Skin epidermis (tissue), 12 donors: ENCODE measurements around the gene ZNF180.
"Not testable (repeated sequence)": the region's sequence is repeated elsewhere in the genome, so short reads cannot be mapped to it uniquely, and the experiment has no call there.

Source experiments
- H3K27ac ChIP-seq, 21 experiments: fragments of 200-600 bp; sonication (generic) in 11 of 21; one replicate each; pipeline ENCODE4 v1.5.0; 2020; ENCODE audit warnings: mild to moderate bottlenecking in 3 of 21, inconsistent platforms in 2 of 21, moderate library complexity in 2 of 21
- H3K4me3 ChIP-seq, 7 experiments: fragments of 200-600 bp; sonication (generic) in 2 of 7; one replicate each; pipeline ENCODE4 v1.5.0; 2020; ENCODE audit warnings: inconsistent platforms in 2 of 7, mild to moderate bottlenecking in 2 of 7, moderate library complexity in 1 of 7

ZNF180 gene

DNA sequence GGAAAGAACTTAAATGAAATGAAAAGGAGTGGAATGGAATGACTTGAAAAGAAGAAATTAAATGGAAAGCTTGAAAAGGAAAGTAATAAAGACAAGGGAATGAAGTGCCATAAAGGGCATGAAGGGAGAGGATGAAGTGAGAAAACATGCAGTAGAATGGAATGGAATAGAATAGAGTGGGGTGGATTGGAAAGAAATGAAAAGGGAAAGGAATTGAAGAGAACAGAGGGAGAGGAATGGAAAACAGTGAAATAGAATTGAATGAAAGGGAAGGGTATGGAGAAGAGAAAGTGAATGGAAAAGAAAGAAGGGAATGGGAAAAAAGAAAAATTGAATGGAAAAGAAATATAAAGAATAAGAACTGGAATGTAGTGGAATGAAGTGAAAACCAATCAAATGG, 9.2 kb upstream of the ZNF180 start:
- Histone ChIP-seq H3K27ac (no peak overlapping the region), H3K4me3 (no peak overlapping the region)

- Histone ChIP-seq H3K4me3 (peak overlapping the region; percentile 58 to 92 (median 79)), H3K27ac (peak overlapping the region in 10 of 21 experiments; percentile 83 to 95 (median 90))
Measured at GRCh38 chr19:44499559-44499958, 763 bp downstream of the ZNF180 start.

DNA sequence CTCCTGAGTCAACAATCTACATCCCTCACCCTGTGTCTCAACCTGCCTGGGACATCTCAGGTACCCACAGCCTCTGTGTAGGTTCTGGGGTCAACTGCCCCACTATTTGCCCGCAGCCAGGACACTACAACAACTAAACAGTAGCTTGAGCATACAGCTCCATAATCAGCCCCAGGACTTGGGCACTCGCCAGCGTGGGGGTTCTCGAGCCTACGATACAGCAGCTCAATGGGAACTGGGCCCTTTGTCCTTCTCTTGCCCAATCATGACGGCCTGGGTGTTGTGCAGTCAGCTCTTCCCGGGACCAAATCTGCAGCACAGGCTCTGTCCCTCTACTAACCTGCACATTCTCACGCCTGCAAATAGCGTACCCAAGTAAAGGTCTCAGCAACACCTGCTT, 1.3 kb downstream of the ZNF180 start:
- H3K4me3 ChIP-seq: peak overlapping the region in 2 of 7 experiments; percentile 66 to 77
- H3K27ac ChIP-seq: no peak overlapping the region

- no peak overlapping the region for H3K4me3 ChIP-seq
- H3K27ac ChIP-seq: no peak overlapping the region
Measured at GRCh38 chr19:44496711-44497110, 3.6 kb downstream of the ZNF180 start.

DNA sequence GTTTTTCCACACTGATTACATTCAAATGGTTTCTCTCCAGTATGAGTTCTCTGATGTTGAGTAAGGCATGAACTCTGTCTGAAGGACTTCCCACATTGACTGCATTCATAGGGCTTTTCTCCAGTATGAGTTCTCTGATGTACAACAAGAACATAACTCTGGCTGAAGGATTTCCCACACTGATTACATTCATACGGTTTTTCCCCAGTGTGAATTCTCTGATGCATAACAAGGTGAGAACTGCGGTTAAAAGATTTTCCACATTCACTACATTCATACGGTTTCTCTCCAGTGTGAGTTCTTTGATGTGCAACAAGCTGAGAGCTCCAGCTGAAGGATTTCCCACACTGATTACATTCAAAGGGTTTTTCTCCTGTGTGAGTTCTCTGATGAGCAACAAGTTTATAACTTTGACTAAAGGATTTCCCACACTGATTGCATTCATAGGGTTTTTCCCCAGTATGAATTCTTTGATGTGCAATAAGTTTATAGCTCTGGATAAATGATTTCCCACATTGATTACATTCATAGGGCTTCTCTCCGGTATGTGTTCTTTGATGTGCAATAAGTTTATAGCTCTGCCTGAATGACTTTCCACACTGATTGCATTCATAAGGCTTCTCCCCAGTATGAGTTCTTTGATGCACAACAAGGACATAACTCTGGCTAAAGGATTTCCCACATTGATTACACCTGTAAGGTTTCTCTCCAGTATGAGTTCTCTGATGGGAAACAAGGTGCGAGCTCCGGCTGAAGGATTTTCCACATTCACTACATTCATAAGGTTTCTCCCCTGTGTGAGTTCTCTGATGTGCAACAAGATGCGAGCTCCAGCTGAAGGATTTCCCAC, 23.5 kb downstream of the ZNF180 start:
- Histone ChIP-seq H3K27ac (no peak overlapping the region), H3K4me3 (no peak overlapping the region)

DNA sequence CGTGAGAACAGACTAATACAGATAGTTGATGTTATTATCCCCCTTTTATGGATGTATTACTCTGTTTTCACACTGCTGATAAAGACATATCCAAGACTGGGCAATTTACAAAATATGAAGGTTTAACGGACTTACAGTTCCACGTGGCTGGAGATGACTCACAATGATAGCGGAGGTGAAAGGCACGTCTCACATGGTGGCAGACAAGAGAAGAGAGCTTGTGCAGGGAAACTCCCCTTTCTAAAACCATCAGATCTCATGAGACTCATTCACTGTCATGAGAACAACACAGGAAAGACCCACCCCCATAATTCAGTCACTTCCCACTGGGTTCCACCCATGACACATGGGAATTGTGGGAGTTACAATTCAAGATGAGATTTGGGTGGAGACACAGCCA, 31.6 kb downstream of the ZNF180 start:
- H3K27ac ChIP-seq, H3K4me3 ChIP-seq: not testable (repeated sequence)

DNA sequence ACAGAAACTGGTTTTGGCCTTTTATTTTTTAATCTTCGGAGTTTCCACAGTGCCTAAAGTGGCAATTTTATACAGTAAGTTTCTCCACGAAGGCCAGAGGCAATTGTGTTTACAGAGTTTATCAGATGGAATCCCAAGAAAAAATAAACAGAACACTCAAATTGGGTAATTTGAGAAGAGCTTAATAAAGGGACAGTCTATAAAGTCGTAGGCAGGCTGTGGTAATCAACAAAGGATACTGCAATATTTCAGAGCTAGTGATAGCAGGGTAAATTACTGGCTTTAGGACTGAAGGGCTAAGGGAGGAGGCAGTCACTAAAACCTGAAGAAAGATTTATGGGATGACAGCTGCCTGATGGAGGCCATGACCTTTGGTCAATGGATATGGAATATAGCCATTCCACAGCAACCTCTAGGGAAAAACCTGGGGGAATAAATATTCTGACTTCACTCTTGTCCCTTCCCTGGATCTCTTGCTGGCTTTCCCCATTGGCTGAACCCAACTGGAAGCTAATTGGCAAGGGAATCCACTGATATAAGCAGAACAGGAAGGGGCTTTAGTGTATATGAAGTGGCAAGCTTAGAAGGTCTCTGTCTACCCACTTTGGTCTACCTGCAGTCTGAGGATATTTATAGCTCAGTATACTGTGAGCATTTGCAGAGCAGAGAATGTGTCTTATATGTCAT, 37.6 kb downstream of the ZNF180 start:
- not testable (repeated sequence) for H3K27ac ChIP-seq, H3K4me3 ChIP-seq

DNA sequence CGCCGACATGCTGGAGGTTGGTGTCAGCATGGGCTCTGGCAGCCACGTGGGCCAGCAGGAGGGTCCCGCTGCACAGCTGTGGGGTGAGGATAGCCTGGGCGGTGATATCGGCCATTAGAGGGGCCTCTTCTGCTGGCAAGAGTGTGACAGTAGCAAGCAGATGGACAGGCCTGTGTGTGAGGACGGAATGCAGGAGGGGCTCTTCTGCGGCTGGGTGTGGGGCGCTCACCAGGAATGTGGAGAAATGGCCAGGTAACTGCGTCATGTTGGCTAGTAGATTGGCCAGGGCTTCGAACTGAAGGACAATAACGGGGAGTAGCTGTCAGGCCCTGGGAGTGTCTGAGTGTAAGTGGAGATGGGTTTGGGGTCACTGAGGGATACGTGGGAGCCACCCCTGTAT, 44.3 kb downstream of the ZNF180 start:
- H3K27ac ChIP-seq, H3K4me3 ChIP-seq: not testable (repeated sequence)

DNA sequence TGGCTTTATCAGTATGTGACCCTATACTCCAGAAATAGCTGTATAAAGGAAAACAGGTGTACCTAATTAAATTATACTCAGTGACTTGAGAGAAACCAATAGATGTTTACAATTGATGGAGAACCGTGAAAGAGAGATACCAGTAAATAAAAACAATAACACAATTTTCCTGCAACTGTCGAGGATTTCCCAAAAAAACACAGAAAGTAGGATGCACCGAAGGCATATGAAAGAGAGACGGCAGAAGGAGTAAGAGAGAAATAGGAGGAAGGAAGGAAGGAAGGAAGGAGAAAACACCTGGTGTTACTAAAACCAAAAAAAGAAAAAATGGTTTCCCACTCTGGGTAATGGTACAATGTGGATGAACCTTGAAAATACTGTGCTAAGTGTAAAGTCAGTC, 45.2 kb downstream of the ZNF180 start:
- Histone ChIP-seq H3K4me3 (no peak overlapping the region), H3K27ac (no peak overlapping the region)

DNA sequence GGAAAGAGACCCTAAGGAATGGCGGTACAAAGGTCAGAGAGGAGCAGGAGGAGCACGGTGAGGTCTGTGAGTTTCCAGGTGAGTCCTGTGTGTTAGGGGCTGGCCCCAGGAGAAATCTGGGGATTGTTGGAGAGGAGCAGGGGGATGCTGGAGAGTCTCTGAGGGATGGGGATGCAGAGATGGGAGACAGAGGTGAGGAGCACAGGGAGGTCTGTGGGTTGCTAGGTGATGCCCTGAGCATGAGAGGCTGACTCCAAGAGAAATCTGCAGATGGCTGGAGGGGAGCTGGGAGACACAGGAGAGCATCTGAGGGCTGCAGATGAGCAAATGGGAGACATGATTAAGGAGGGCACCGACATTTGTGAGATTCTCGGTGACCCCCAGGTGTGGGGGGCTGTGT, 48.0 kb downstream of the ZNF180 start:
- Histone ChIP-seq H3K27ac (no peak overlapping the region), H3K4me3 (no peak overlapping the region)

- Histone ChIP-seq H3K4me3 (no peak overlapping the region), H3K27ac (no peak overlapping the region)
Measured at GRCh38 chr19:44451687-44452086, 48.6 kb downstream of the ZNF180 start.

DNA sequence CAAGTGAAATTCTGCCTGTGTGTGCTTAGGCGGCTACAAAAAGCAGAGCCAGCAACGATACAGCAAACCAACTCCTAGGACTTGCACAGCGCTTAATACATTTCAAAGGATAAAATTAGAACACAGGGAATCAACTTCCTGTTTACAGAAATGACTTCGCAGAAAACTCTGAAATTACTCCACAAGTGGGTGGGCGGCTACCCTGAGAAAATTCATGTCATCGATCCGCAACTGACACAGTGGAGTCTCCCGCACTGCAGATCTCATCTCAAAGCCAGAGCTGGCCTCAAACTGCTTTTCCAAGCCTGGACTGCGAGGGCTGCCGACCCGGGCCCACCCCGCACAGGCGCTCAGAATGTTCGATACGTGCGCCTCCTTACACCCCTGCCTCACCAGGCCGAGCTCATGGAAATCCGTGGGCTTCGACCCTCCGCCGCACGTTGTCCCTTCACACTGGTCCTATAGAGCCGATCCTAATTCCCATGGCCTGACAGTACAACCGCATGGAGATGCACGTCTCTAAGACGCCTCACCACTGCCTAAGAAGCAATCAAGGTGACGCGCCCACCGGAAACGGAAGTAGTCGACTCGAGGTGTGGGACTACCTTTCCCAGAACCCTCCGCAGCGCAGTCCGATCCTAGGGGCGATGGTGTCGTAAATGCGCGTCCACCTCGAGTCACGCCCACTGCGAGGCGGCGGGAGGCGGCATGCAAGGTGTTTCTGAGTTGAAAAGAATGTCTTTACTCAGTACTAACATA, 52.2 kb downstream of the ZNF180 start, which contains the start of gene ZNF229:
TSS of gene ZNF229 (minus strand) at position 557 of the 759 bp plus-strand sequence. CDS start 5,625 bp downstream, outside the sequence.
- H3K4me3 ChIP-seq: peak within 1 kb of the TSS; percentile 10 to 46 (median 41)
- H3K27ac ChIP-seq: no peak within 1 kb of the TSS

- H3K4me3 ChIP-seq: no peak overlapping the region
- no peak overlapping the region for H3K27ac ChIP-seq
Measured at GRCh38 chr19:44438441-44438840, 61.9 kb downstream of the ZNF180 start.

DNA sequence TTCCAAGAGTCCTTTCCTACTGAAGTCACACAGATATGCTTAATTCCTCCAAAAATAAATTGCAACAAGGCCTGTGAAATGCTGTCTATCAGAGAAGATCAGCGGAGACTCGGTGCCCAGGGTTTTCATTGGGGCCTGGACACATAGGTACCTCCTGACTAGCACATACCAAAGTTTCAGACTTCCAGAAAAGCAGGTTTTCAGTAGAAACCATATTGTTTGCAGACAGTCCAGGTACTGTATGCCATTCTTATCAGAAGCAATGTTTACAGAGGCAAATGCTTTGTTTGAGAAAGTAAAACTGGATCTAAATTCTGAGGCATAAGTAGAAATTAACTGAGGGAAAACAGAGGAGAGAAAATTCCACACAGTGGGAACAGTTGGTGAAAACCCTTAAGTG, 64.9 kb downstream of the ZNF180 start:
- no peak overlapping the region for H3K4me3 ChIP-seq
- H3K27ac ChIP-seq: no peak overlapping the region

DNA sequence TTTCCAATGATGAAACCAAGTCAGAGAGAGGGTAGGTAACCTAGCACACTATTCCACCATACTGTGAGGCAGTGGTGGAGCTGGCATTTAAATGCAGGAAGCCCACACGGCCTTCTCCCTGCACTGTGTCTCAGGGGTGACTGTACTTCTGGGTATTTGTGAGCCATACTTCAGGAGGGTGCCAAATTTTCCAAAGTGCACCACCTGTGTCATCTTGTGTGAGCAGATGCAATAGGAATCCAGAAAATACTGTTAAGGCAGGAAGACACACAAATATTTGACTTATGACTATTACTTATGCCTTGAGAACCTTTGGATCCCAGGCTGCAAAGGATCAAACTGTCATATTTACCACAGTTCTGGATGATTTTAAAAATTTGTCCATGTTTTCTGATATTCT, 69.4 kb downstream of the ZNF180 start:
- no peak overlapping the region for H3K4me3 ChIP-seq
- H3K27ac ChIP-seq: no peak overlapping the region
